ENCODE measurements around the gene ERO1B. TPM values are rescaled to one million over a fixed set of nuclear protein-coding genes. Genes with fewer than 3 reads are reported as not detected.
"Not testable (repeated sequence)": the region's sequence is repeated elsewhere in the genome, so short reads cannot be mapped to it uniquely, and the experiment has no call there.

The ERO1B gene
- total RNA-seq (2022), result 9.6 and 17.2 TPM in 2 replicates
- percentile 75 among the genes with signal in this experiment for Bru-seq, nascent RNA
- BruChase-seq, experiment 1, labeled RNA remaining after a 6-hour chase, result percentile 75 among the genes with signal in this experiment
- percentile 79 among the genes with signal in this experiment for BruChase-seq, experiment 2, labeled RNA remaining after a 2-hour chase
- long read RNA-seq, partial matches to known transcripts, result 3 of 15 reads
- long read RNA-seq, other reads (novel, unspliced or antisense), result 12 of 15 reads

- no peaks in the 10 kb centered on the region for H3K36me3 Mint-ChIP-seq (ENCODE audit: insufficient read depth, unreplicated experiment)
- no TSS peak for BruUV-seq (replicated peaks)
- intact Hi-C loops (cut with micrococcal nuclease), result loop anchor here (2.0 to 5.0 kb wide), 5 partner anchors 115 to 235 kb away; partner anchors contain the start of gene GPR137B
- peak within 1 kb of the TSS; percentile 80 for H3K4me3 Mint-ChIP-seq (ENCODE audit: unreplicated experiment)
- CTCF ChIA-PET, result interaction anchor here (1.2 to 1.4 kb wide), 3 partner anchors 8 to 173 kb away, joined by 3 to 4 read pairs (median 3); no protein-coding TSS in a partner anchor
- TF ChIP-seq CTCF (IDR thresholded peaks at IDR 0.05; ENCODE audit: unreplicated experiment), result no peak
- H3K9me3 Mint-ChIP-seq (ENCODE audit: unreplicated experiment), result no peaks in the 10 kb centered on the region
- peak within 1 kb of the TSS; percentile 24 for H3K27ac Mint-ChIP-seq (ENCODE audit: low read depth, unreplicated experiment)
- H3K4me1 Mint-ChIP-seq (ENCODE audit: insufficient read depth, unreplicated experiment), result peaks cover 23% of the 10 kb centered on the region
- peak; percentile 100 for DNase-seq (ENCODE audit: unreplicated experiment)
- POLR2A ChIA-PET, result interaction anchor here (0.6 to 3.0 kb wide), 24 partner anchors 9 to 350 kb away, joined by 3 to 11 read pairs (median 4); partner anchors contain the start of genes EDARADD and LGALS8
- peaks cover 26% of the 10 kb centered on the region for H3K27me3 Mint-ChIP-seq (ENCODE audit: insufficient read depth, unreplicated experiment)
These were observed at the start of gene ERO1B for GRCh38 chr1:236281654-236282424. ERO1B (minus strand) TSS chr1:236281958; CDS start chr1:236281783, 175 bp downstream.

GRCh38 chr1:236331412-236331811, 49.7 kb upstream of the ERO1B start:
- H3K4me1 Mint-ChIP-seq (ENCODE audit: insufficient read depth, unreplicated experiment); CTCF ChIA-PET; H3K4me3 Mint-ChIP-seq (ENCODE audit: unreplicated experiment); H3K27me3 Mint-ChIP-seq (ENCODE audit: insufficient read depth, unreplicated experiment); DNase-seq (ENCODE audit: unreplicated experiment); H3K9me3 Mint-ChIP-seq (ENCODE audit: unreplicated experiment); H3K27ac Mint-ChIP-seq (ENCODE audit: low read depth, unreplicated experiment); intact Hi-C loops (cut with micrococcal nuclease); H3K36me3 Mint-ChIP-seq (ENCODE audit: insufficient read depth, unreplicated experiment); BruUV-seq (replicated peaks): not testable (repeated sequence)
- POLR2A ChIA-PET, result interaction anchor here (0.7 kb wide), 1 partner anchor 15 kb away, joined by 3 read pairs; no protein-coding TSS in a partner anchor

GRCh38 chr1:236326432-236326831, 44.7 kb upstream of the ERO1B start:
- no TSS peak for BruUV-seq (replicated peaks)
- no peak for TF ChIP-seq CTCF (IDR thresholded peaks at IDR 0.05; ENCODE audit: unreplicated experiment)
- no peak overlapping the region for H3K4me3 Mint-ChIP-seq (ENCODE audit: unreplicated experiment)
- H3K9me3 Mint-ChIP-seq (ENCODE audit: unreplicated experiment), result peaks cover 24% of the 10 kb centered on the region
- no peak overlapping the region for H3K27ac Mint-ChIP-seq (ENCODE audit: low read depth, unreplicated experiment)
- no peak for DNase-seq (ENCODE audit: unreplicated experiment)
- POLR2A ChIA-PET, result interaction anchor here (0.6 kb wide), 1 partner anchor 33 kb away, joined by 3 read pairs; no protein-coding TSS in a partner anchor
- no peaks in the 10 kb centered on the region for H3K27me3 Mint-ChIP-seq (ENCODE audit: insufficient read depth, unreplicated experiment)
- H3K4me1 Mint-ChIP-seq (ENCODE audit: insufficient read depth, unreplicated experiment), result no peaks in the 10 kb centered on the region
- intact Hi-C loops (cut with micrococcal nuclease), result no loop called here
- no peaks in the 10 kb centered on the region for H3K36me3 Mint-ChIP-seq (ENCODE audit: insufficient read depth, unreplicated experiment)
- CTCF ChIA-PET, result no interaction called here

- Mint-ChIP-seq H3K4me1 (ENCODE audit: insufficient read depth, unreplicated experiment) (no peaks in the 10 kb centered on the region), H3K27me3 (ENCODE audit: insufficient read depth, unreplicated experiment) (no peaks in the 10 kb centered on the region), H3K9me3 (ENCODE audit: unreplicated experiment) (peaks cover 32% of the 10 kb centered on the region), H3K36me3 (ENCODE audit: insufficient read depth, unreplicated experiment) (no peaks in the 10 kb centered on the region), H3K4me3 (ENCODE audit: unreplicated experiment) (no peak overlapping the region), H3K27ac (ENCODE audit: low read depth, unreplicated experiment) (no peak overlapping the region)
- TF ChIP-seq CTCF (IDR thresholded peaks at IDR 0.05; ENCODE audit: unreplicated experiment), result no peak
- intact Hi-C loops (cut with micrococcal nuclease), result no loop called here
- POLR2A ChIA-PET, result no interaction called here
- no peak for DNase-seq (ENCODE audit: unreplicated experiment)
- no TSS peak for BruUV-seq (replicated peaks)
- CTCF ChIA-PET, result no interaction called here
These were observed 43.8 kb upstream of the ERO1B start for GRCh38 chr1:236325567-236325966.

Data from MCF 10A (cell line).